ENCODE results near the gene DIDO1. TPM values are rescaled to one million over a fixed set of nuclear protein-coding genes. Genes with fewer than 3 reads are reported as not detected.

DIDO1 gene
- total and polyA plus RNA-seq, 2 of the 4 experiments (the other 2 are of a cell fraction), result 21.8 to 28.1 TPM

DNA sequence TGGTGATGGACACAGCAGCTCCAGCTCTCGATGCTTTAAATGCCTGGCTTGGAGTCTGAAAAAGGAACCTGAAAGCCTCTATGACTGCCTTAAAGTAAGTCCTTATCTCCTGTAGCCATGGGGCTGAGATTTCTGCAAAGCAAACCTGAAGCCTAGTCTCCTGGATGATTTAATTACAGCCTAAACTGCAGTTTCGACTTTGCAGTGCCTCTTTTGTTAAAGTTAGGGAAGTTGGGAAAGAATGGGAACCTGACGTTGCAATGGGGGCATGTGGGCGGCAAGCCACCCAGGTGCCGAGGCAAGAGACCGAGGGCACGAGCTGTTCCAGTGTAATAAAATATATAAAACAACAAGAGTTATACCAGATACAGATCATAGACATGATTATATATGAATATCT is 53.0 kb downstream of the DIDO1 start:
- ChIA-PET POLR2A (ENCODE audit: unreplicated experiment) (no interaction called here), CTCF (interaction anchor here (1.3 kb wide), 1 partner anchor 21 kb away, joined by 3 read pairs; no protein-coding TSS in a partner anchor)
- dilution Hi-C loops (cut with HindIII; ENCODE audit: low sequenced_read_pairs, unreplicated experiment) (no loop called here), in situ Hi-C loops (cut with MboI; ENCODE audit: low sequenced_read_pairs) (loop anchor here (10.0 kb wide), 1 partner anchor 142 kb away; no protein-coding TSS in a partner anchor), intact Hi-C loops (cut with micrococcal nuclease) (loop anchor here (1.0 kb wide), 1 partner anchor 136 kb away; no protein-coding TSS in a partner anchor)
- no peaks in the 10 kb centered on the region for H3K79me1 ChIP-seq (ENCODE audit: low read depth in 1 of 2, low read length in 2 of 2)
- no peak overlapping the region for H4K8ac ChIP-seq (ENCODE audit: low read depth in 2 of 2, low read length in 2 of 2)
- no peaks in the 10 kb centered on the region for H3K36me3 ChIP-seq (ENCODE audit: control insufficient read depth, insufficient read depth, low read length)
- H3K9me3 ChIP-seq (ENCODE audit: control insufficient read depth, insufficient read depth, low read length), result no peaks in the 10 kb centered on the region
- no peak overlapping the region for H3K4ac ChIP-seq (ENCODE audit: low read depth, low read length)
- no peaks in the 10 kb centered on the region for H4K20me1 ChIP-seq (ENCODE audit: insufficient read depth, low read length)
- H3K27ac ChIP-seq (ENCODE audit: insufficient read depth, low read length), result no peak overlapping the region
- no peak overlapping the region for H2AK9ac ChIP-seq (replicated peaks; ENCODE audit: low read depth, low read length, poor library complexity)
- 0 out of 2 replicates have a peak, but pooled peaks cover 2% of the 10 kb centered on the region for H3K27me3 ChIP-seq (ENCODE audit: control insufficient read depth, insufficient read depth, low read length)
- DNase-seq (no peak), ATAC-seq (ENCODE audit: low read depth) (no peak)
- H3K4me1 ChIP-seq (ENCODE audit: control insufficient read depth, insufficient read depth, low read length), result peaks cover 7% of the 10 kb centered on the region; the same call in 1 of the 2 replicates
- BruUV-seq (replicated peaks), result no TSS peak
- no peak overlapping the region for H2BK120ac ChIP-seq (ENCODE audit: low read depth, low read length)
- no peak overlapping the region for H3K9ac ChIP-seq (ENCODE audit: low read depth, low read length)
- H2AFZ ChIP-seq (replicated peaks; ENCODE audit: low read length, poor library complexity), result no peak overlapping the region
- no peak overlapping the region for H3K23ac ChIP-seq (ENCODE audit: low read depth, low read length)
- no peak overlapping the region for H2BK20ac ChIP-seq (ENCODE audit: low read depth, low read length)
- TF ChIP-seq MAFK (IDR thresholded peaks at IDR 0.05; ENCODE audit: low read depth, low read length) (no peak), CHD1 (IDR thresholded peaks at IDR 0.05; ENCODE audit: low read depth, low read length) (no peak), CTCF (conservative IDR thresholded peaks at IDR 0.05; ENCODE audit: low read depth, low read length) (no peak), MXI1 (IDR thresholded peaks at IDR 0.05; ENCODE audit: borderline replicate concordance, low read depth, low read length) (no peak), NFE2L2 (IDR thresholded peaks at IDR 0.05; ENCODE audit: low read depth, low read length) (no peak), SMC3 (IDR thresholded peaks at IDR 0.05; ENCODE audit: low read depth, low read length) (no peak), BHLHE40 (IDR thresholded peaks at IDR 0.05; ENCODE audit: low read depth, low read length) (no peak), RCOR1 (IDR thresholded peaks at IDR 0.05; ENCODE audit: insufficient replicate concordance, low read length) (no peak), USF2 (IDR thresholded peaks at IDR 0.05; ENCODE audit: low read depth, low read length) (no peak), FOS (IDR thresholded peaks at IDR 0.05; ENCODE audit: low read depth, low read length) (no peak), CEBPB (IDR thresholded peaks at IDR 0.05; ENCODE audit: low read depth, low read length) (no peak), RAD21 (IDR thresholded peaks at IDR 0.05; ENCODE audit: low read length) (no peak), RFX5 (IDR thresholded peaks at IDR 0.05; ENCODE audit: low read depth, low read length) (no peak), POLR2A (IDR thresholded peaks at IDR 0.05; ENCODE audit: low read depth, low read length) (no peak), MAZ (IDR thresholded peaks at IDR 0.05; ENCODE audit: borderline replicate concordance, low read depth, low read length) (no peak)
- TF ChIP-seq, protein P1, sequence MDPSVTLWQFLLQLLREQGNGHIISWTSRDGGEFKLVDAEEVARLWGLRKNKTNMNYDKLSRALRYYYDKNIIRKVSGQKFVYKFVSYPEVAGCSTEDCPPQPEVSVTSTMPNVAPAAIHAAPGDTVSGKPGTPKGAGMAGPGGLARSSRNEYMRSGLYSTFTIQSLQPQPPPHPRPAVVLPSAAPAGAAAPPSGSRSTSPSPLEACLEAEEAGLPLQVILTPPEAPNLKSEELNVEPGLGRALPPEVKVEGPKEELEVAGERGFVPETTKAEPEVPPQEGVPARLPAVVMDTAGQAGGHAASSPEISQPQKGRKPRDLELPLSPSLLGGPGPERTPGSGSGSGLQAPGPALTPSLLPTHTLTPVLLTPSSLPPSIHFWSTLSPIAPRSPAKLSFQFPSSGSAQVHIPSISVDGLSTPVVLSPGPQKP (IDR thresholded peaks at IDR 0.05; ENCODE audit: borderline replicate concordance, low read depth, low read length), result no peak
- no peak overlapping the region for H3K14ac ChIP-seq (replicated peaks; ENCODE audit: low read depth, low read length)
- no peak overlapping the region for H3K56ac ChIP-seq (ENCODE audit: extremely low read depth, insufficient read depth, low read length)
- no peak overlapping the region for H4K5ac ChIP-seq (ENCODE audit: low read depth, low read length)
- no peak overlapping the region for H4K91ac ChIP-seq (ENCODE audit: insufficient read depth, low read depth, low read length)
- H2AK5ac ChIP-seq (ENCODE audit: low read depth, low read length), result no peak overlapping the region
- no peak overlapping the region for H3K18ac ChIP-seq (ENCODE audit: low read depth, low read length)
- H2BK5ac ChIP-seq (ENCODE audit: low read depth, low read length, poor library complexity, severe bottlenecking), result no peak overlapping the region
- H2BK15ac ChIP-seq (ENCODE audit: low read depth, low read length), result no peak overlapping the region
- no peak overlapping the region for H3K4me2 ChIP-seq (ENCODE audit: low read depth, low read length)
- no peak overlapping the region for H3K4me3 ChIP-seq (ENCODE audit: insufficient read depth, low read depth, low read length)
- no CpG with 5 or more reads among the region's 7 CpGs for WGBS, 2 experiments (ENCODE audit: extremely low coverage in 2 of 2, insufficient read length in 1 of 2)
- H3K9me1 ChIP-seq (ENCODE audit: insufficient read depth, low read length), result no peaks in the 10 kb centered on the region; the same call in 1 of the 2 replicates

All from IMR-90 (cell line).